Amygdala (tissue), 56 donors: ENCODE data around the gene SH3TC1.

Experiments
- DNase-seq, 56 donors: peaks; one replicate each; lab custom pipeline; 2025; lab: John Stamatoyannopoulos, UW

Gene SH3TC1

DNA sequence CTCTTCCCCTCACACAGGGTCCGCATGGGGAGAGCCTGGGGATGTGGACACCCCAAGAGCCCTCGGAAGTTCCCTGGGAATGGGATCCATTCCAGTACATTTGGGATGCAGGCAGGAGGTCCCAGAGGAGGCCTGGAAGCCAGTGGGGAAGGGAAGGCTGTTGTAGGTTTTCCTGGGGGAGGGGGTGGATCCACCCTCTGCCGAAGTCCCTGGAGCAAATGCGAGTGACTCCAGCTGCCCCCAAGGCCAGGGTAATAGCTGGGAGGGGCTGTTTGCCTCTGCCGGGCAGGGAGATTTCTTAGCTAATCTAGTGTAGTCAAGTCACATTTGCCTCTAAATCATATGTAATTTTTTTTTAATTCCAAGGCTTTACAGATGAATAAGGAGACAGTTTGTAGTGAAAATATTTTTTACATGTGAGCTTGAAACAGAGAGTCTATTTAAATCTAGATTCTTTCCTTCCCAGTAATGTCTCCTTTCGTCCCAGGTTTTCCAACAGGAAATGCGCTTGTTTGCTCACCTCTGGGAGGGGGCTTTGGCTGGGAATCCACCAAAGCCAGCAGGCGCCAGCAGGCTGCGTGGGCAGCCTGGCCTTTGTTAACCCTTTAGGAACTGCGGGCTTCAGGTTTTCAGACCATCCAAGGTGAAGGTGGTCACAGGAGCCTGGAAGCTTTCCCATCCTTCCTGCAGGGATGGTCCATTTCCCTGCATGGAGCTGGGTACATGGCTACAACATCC, 26.8 kb downstream of the SH3TC1 start:
- DNase-seq, result no peak

- DNase-seq, result peak in 5 of 56 donors; percentile 14 to 28 (median 25)
These were observed 28.2 kb downstream of the SH3TC1 start for GRCh38 chr4:8227201-8227770.

GRCh38 chr4:8227771-8228318, 28.8 kb downstream of the SH3TC1 start:
- no peak for DNase-seq

DNA sequence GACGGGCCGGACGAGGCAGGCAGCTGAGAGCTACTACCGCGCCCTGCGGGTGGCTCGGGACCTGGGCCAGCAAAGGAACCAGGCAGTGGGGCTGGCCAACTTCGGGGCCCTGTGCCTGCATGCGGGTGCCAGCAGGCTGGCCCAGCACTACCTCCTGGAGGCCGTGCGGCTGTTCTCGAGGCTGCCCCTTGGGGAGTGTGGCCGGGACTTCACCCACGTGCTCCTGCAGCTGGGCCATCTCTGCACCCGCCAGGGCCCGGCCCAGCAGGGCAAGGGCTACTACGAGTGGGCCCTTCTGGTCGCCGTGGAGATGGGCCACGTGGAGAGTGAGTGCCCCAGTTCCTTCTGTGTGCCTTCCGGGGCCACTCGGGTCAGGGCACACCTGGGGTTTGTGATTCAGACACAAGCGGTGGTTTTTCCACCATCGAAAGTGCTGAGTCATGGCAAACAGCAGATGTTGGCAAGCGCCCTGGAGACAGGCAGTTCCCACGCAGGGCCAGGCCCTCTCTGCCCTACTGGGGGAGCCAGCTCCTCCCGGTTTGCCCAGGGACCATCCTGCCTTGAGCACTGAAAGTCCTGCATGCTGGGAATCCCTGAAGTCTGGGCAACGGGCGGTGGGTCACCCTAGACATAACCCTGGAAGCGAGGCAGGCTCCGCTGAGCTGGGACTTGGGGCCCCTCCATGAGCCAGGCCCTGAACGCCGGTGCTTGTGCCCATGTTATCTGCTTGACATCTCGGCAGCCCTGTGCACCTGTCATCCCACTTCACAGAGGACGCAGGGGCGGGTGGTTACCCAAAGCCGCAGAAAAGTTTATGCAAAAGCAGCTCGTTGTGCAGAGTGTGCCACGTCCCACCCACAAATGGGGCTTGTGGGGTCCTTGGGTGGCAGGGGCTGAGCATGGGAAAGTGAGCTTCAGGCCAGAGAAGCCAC, 29.5 kb downstream of the SH3TC1 start:
- peak in 43 of 56 donors; percentile 25 to 81 (median 56) for DNase-seq

- no peak for DNase-seq
These were observed 30.4 kb downstream of the SH3TC1 start for GRCh38 chr4:8229331-8229975.

GRCh38 chr4:8230033-8230432, 30.9 kb downstream of the SH3TC1 start:
- DNase-seq, result no peak

GRCh38 chr4:8230891-8231290, 31.8 kb downstream of the SH3TC1 start:
- DNase-seq, result no peak

GRCh38 chr4:8231551-8232049, 32.5 kb downstream of the SH3TC1 start:
- no peak for DNase-seq

DNA sequence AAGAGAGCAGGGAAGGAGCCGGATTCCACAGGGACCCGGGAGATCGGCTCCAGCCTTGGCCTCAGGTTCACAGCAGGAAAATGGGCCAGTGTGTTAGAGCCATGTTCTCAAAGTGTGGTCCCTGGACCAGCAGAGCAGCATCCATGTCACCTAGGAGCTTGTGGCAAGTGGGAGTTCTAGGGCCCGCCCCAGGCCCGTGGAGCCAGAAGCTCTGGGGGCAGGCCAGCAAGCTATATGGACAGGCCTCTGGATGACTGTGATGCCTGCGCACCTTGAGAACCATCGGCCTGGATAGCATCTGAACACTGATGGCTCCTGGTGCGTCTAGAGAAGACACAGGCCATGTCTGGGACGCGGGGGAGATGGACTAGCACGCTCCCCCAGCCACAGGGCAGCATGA, 33.7 kb downstream of the SH3TC1 start:
- no peak for DNase-seq

- DNase-seq, result no peak
These were observed 34.8 kb downstream of the SH3TC1 start for GRCh38 chr4:8233672-8234484.

GRCh38 chr4:8234715-8235114, 35.6 kb downstream of the SH3TC1 start:
- DNase-seq, result no peak

GRCh38 chr4:8235224-8235623, 36.1 kb downstream of the SH3TC1 start:
- DNase-seq, result no peak

GRCh38 chr4:8235686-8236085, 36.6 kb downstream of the SH3TC1 start:
- no peak for DNase-seq

DNA sequence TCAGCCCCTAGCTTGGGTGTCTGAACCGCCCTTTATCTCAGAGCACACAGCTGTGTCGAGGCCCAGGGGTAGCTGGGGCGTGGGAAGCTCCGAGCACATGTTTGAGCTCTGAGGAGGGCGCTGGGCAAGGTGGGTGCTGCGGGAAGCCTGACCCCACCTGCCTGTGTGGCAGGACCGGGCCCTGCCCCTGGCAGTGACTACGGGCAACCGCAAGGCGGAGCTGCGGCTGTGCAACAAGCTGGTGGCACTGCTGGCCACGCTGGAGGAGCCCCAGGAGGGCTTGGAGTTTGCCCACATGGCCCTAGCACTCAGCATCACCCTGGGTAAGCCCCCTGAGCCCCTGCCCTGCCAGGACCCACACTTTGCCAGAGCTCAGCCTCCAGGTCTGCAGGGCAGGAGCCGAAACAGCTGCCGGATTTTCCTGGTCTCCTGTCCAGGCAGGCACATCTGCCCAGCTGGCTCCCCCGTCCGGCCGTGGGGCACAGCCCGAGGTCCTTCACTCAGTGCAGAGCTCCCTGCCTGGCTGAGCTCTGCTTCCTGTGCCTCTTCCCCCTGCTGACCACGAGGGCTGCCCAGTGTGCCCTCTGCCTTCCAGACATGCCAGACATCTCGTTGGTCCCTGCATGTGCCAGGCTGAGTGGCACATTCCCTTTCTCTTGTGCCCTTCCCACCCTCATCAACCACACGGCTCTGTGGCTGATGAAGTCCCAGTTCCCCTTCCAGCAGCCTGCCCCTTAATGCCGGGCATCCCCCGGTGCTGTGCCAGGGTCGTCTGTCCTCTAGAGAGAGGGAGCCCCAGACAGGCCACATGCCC, 37.2 kb downstream of the SH3TC1 start:
- no peak for DNase-seq

DNA sequence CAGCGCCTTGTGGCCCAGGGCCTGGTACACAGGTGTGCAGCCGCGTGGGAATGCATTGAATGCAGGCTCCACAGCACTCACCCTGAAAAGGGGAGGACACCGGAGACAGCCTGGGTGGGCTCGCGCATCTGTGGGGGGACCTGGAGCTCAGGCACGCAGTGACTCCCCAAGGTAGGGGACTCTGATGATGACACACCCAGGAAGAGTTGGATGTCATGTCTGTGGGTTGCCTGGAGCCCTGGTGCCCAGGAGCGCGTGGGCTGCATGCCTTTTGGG, 37.8 kb downstream of the SH3TC1 start:
- DNase-seq, result no peak

DNA sequence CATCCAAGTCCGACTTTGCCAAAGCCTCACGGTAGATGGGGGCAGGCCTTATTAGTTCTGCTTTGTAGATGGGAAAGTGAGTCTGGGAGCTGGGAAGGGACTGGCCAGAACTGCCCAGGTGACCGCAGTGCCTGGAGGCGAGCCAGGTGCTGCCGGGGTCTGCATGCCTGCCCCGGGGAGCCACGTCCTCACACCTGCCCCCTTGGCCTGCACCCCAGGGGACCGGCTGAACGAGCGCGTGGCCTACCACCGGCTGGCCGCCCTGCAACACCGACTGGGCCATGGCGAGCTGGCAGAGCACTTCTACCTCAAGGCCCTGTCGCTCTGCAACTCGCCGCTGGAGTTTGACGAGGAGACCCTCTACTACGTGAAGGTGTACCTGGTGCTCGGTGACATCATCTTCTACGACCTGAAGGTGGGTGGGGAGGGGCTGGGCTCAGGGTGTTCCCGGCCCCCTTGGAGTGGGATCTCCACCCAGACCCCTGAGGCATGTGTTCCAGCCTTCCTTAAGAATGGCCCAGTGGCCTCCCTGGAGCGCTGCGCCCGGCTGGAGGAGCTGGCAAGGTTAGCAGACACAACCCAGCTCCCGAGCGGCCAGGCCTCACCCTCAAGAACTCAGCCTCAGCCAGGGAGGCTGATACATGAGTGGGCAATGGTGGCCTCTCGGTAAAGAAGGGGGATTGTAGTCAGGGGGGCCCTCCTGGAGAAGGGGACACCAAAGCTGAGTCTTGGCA, 38.3 kb downstream of the SH3TC1 start:
- no peak for DNase-seq

- no peak for DNase-seq
These were observed 39.0 kb downstream of the SH3TC1 start for GRCh38 chr4:8238036-8238511.

DNA sequence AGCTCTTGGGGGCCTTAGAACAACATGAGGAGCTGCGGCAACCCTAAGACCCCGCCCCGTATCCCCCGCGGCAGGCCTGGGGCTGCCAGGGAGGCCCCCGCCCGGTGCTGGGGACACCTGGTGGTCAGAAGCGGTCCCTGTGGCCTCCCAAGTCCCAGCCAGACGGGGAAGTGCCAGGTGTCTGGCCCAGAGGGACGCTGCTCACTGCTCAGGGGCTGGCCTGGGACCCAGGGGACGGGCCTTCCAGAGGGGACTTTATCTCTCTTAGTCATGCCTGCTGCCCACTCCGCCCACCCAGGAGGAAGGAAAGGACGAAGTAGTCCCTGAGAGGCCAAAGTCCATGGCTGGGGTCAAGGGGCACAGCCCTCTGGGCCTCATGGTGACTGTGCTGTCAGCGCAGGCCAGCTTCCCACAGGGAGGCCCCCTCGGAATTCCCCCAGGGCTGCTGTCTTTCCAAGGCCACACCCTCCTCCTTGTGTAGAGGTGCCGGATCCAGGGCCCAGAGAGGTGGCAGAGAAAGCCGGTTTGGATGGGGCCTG, 39.5 kb downstream of the SH3TC1 start:
- no peak for DNase-seq
